AG04449 (cell line): Measurements from ENCODE around the gene UBL4A.

Experiments
- CTCF ChIA-PET: fragments of 350-600 bp; formaldehyde crosslinking; extraction: SDS; loops from one replicate; lab custom pipeline; 2021; ENCODE audit warnings: antibody characterized with exemption; lab: Yijun Ruan, JAX
- POLR2A ChIA-PET: fragments of 400-600, 350-600 bp; formaldehyde crosslinking; extraction: SDS; loops from one replicate; lab custom pipeline; 2020; ENCODE audit warnings: antibody characterized with exemption, inconsistent platforms; lab: Yijun Ruan, JAX
- DNase-seq: peaks from one replicate; pipeline ENCODE4 v3.0.0-alpha.2; 2010; ENCODE audit warnings: low read depth, low spot score
- H3K4me3 ChIP-seq: 2 replicates; pipeline ENCODE4 v1.5.1; 2011; ENCODE audit warnings: low read depth, mild to moderate bottlenecking, control low read depth, low read length
- TF ChIP-seq, protein P1 (sequence below): IDR thresholded peaks from one replicate; pipeline ENCODE4 v1.5.1; 2011; ENCODE audit warnings: mild to moderate bottlenecking, moderate library complexity, low read length, control low read depth, inconsistent platforms; ENCODE audit not compliant: insufficient read depth; ENCODE audit errors: missing control alignments

The UBL4A gene

DNA sequence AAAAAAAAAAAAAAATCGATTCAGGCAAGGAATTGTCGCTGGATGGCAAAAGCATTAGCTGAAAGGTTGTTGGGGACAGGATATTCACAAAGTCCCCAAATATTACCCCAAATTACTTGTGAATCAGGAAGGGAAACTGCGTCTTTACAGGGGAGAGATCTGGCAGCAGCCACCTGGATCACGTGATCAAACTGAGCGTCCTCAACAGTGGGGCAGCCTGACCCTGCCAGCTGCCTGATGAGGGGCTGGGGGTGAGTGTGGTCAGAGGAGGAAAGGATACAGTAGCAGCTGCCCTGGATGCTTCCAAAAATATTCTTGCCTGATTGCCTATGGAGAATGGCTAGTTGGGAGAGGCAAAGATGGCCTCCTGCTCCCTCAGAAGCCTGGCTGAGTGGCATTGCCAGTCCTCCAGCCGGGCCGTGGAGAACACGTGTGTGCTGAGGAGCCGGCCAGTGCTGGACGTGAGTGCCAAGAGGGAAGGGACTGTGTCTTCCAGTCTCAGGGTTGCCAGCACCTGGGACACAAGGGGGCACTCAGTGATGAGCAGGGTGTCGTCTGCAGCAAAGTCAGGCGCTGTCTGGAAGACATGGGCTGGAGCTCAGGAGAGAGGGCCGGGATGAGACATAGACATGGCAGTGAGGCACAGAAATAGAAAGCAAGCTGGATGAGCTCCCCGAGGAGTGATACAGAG, 4.4 kb downstream of the UBL4A start:
- no peak for DNase-seq
- POLR2A ChIA-PET, result no interaction called here
- H3K4me3 ChIP-seq, result no peak overlapping the region
- CTCF ChIA-PET, result no interaction called here
- TF ChIP-seq, protein P1, sequence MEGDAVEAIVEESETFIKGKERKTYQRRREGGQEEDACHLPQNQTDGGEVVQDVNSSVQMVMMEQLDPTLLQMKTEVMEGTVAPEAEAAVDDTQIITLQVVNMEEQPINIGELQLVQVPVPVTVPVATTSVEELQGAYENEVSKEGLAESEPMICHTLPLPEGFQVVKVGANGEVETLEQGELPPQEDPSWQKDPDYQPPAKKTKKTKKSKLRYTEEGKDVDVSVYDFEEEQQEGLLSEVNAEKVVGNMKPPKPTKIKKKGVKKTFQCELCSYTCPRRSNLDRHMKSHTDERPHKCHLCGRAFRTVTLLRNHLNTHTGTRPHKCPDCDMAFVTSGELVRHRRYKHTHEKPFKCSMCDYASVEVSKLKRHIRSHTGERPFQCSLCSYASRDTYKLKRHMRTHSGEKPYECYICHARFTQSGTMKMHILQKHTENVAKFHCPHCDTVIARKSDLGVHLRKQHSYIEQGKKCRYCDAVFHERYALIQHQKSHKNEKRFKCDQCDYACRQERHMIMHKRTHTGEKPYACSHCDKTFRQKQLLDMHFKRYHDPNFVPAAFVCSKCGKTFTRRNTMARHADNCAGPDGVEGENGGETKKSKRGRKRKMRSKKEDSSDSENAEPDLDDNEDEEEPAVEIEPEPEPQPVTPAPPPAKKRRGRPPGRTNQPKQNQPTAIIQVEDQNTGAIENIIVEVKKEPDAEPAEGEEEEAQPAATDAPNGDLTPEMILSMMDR, result no peak

DNA sequence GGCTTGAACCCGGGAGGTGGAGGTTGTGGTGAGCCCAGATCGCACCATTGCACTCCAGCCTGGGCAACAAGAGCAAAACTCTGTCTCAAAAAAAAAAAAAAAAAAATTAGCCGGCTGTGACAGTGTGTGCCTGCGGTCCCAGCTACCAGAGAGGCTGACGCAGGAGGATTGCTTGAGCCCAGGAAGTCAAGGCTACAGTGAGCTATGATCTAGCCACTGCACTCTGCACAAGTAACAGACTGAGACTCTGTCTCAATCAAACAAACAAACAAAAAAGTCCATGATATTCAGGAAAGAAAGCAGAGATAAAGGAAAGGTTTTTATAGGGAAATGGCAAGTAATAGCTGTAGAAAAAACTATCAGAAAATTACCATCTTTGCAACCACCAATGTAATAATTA, 5.2 kb downstream of the UBL4A start:
- DNase-seq, result no peak

GRCh38 chrX:154478728-154479622, 7.4 kb downstream of the UBL4A start, which contains the start of gene LAGE3:
LAGE3 (minus strand) TSS chrX:154479281; CDS start chrX:154478915, 366 bp downstream.
- peak; percentile 26 for DNase-seq
- TF ChIP-seq, protein P1, result no peak
- ChIA-PET CTCF (no interaction called here), POLR2A (interaction anchor here (0.6 to 2.0 kb wide), 4 partner anchors 8 to 40 kb away, joined by 3 to 16 read pairs (median 4); no protein-coding TSS in a partner anchor)
- H3K4me3 ChIP-seq, result peak within 1 kb of the TSS; percentile 63

More for the DNA sequence above, 5.2 kb downstream of the UBL4A start:
- CTCF ChIA-PET, result no interaction called here
- TF ChIP-seq, protein P1, result no peak
- POLR2A ChIA-PET, result no interaction called here
- H3K4me3 ChIP-seq, result no peak overlapping the region

DNA sequence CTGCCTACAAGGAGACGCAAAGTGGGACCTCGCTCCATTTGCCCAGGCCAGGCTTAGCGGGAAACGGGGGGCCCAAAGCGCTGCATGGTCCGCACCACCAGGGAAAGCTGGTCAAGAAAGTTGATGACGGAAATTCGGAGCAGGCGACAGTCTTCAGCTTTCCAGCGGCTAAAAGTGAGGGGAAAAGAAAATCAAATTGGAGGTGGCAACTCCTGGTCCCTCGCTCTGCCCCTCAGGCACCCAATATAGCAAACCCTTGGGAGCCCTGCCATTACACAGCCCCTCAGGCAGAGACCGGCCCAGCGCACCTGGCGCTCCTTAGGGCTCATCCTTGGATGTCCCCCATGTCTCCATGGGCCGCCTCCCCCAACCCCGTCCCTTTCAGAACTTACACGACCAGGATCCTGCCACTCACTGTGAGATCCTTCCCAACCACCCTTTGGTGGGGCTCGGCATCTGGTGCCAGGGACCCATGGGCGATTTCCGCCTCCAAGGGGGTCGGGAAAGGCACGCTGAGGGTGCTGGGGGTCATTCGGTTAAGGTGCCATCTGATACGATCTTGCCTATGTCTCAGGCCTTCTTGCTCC, 8.4 kb downstream of the UBL4A start:
- CTCF ChIA-PET, result interaction anchor here (1.5 to 2.9 kb wide), 2 partner anchors 8 to 11 kb away, joined by 3 to 9 read pairs; partner anchors contain the start of gene UBL4A
- DNase-seq, result no peak
- POLR2A ChIA-PET, result interaction anchor here (0.9 to 2.0 kb wide), 2 partner anchors 12 to 18 kb away, joined by 4 to 16 read pairs; no protein-coding TSS in a partner anchor
- H3K4me3 ChIP-seq, result peak overlapping the region; percentile 63
- TF ChIP-seq, protein P1, result no peak

DNA sequence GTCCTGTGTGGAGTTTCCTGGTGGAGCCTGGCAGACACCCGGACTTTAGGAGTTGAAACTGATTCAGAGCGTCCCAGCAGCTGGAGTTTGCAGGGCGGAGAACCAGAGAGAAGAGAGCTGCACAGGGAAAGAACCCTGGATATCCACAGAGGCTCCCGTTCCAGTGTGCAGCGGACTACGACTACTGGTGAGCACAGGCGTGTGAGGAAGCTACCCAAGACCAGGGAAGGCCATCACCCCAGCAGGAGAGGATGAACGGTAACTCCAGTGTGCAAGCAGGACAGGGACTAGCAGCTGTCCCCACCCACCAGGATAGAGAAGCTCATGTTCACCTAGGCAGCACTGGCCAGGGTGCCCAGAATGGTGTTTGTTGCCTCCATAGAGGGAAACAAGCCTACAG, 9.6 kb downstream of the UBL4A start:
- TF ChIP-seq, protein P1, result no peak
- H3K4me3 ChIP-seq, result no peak overlapping the region
- DNase-seq, result no peak
- ChIA-PET CTCF (interaction anchor here (1.1 to 2.9 kb wide), 3 partner anchors 9 to 18 kb away, joined by 3 to 9 read pairs (median 4); partner anchors contain the start of gene UBL4A), POLR2A (interaction anchor here (0.6 to 1.4 kb wide), 3 partner anchors 13 to 507 kb away, joined by 3 to 4 read pairs (median 4); partner anchors contain the start of gene SLC10A3)
